OCI-M1 (cell line): ENCODE measurements around the gene SCUBE1.

Experiments
- DNase-seq: peaks from one replicate; lab custom pipeline; 2025; lab: John Stamatoyannopoulos, UW

SCUBE1 gene

DNA sequence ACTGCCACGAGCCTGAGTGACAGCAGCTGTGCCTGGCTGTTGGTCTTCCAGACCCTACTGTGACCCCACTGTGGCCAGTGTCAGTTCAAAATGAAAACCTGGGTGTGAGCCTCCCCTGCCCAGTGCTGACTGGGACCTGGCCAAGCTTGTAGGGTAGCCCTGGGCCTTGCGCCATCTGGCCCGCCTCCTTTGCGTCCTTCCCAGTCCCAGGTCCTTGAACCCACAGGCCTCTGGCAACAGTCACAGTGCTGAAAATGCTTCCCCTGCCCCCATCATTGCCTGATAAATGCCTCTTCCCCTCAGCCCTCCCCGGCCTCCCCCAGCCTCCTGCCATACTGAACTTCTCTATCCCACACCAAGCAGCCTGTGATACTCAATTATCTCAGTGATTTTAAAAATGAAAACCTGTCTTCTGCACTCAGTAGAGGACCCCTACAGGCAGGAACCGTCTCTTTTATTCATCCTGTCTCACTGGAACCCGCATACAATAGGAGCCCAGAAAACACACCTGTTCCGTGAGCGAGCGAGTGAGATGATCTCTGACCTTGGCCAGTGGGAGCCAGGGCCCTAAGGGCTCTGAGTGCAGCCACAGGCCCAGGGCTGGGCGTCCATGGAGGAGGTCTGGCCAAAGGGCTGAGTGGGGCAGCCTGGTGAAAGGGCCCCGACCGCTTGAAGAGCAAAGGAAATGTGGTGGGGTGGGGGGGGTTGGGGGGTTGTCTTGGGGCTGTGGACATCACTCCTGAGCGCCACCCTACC is 106.6 kb downstream of the SCUBE1 start:
- no peak for DNase-seq

DNA sequence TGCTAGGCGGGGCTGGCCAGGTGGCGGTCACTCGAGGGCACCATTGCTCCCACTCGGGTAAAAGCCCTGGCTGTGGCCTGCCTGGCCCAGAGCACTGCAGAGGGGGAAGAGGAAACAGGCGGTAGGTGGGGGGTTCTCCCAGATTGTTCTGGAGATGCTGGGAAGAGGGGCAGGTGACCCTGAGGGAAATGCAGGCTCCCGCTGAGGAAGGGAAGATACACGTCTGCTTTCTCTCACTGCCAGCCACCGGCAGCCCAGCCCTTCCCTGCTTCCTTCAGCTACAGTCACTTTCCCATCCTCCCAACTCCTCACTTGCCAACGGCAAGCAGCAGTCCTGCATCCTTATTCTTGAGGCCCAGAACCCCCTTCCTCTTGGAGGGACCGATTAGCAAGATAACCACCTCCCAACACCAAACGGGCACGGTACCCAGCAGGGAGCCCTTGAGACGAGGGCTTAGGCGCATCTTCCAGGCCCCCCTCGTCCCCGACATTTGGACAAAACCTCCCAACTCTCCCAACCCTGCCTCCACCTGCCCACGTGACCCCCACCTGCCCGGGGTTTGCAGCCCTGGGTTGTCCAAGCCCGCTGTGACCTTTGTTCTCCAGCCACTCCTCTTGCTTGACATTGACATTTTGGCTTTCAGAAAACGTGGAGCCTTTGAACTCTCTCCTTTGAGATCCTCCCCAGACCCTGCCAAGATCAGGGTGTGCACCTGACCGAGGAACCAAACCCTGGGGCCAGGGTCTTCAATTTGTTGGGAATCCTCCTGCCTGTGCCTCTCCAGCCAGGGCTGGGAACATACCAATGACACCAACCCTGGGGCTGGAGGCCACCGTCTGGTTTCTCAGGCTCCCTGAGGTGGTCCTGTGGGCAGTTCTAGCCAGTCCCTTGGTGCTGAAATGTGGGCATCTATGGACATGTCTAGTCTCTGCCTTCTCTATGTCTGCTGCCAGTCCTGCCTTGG is 107.4 kb downstream of the SCUBE1 start:
- no peak for DNase-seq

DNA sequence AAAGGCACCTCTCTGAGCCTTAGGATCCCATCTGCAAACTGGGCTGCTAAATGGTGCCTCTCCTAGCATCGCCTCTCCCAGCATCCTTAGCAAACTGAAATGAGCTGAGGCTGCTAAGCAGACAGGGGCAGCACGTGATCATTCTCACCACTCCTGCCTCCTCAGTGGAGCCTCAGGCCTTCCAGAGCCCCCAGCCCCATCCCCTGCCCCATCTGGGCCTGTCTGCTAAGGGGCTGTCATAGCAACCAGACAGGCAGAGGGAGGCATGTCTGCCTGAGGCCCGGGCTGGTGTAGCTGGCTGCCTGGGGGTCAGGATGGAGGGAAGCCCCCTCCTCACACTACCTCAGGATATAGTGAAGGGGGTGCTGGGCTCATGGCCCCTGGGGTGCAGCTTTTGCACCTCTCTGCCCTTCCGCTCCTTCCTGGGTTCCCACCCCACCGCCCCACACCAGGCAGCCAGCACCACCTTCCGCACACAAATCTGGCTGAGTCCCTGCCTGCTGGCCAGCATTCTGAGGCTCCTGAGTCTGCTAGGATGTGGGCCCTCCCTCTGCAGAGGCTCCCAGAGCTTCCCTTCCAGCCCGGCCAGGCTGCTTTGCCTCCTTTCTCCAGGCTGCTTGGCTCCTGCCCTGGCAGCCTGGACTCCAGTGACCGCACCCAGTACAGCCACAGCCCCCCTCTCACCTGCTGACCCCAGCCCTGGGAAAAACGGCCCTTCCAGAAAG is 108.7 kb downstream of the SCUBE1 start:
- DNase-seq = no peak

DNA sequence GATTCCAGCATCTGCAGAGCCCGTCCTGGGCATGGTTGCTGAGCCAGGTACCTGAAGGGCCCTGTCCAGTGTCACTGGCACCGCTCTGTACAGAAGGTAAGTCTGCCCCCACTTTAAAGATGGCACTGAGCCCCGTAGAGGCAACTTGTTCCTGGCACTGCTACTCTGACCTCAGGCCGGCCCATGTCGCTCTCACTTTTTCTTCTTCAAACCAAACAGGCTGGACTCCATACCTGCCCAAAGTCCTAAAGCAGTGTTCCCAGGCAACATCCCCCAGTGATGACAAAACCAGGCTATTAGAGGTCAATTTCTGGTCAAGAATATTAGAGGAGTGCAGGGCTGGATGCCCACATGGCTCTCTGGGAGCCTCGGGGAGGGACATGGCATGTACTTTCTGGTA is 109.6 kb downstream of the SCUBE1 start:
- DNase-seq = no peak

DNA sequence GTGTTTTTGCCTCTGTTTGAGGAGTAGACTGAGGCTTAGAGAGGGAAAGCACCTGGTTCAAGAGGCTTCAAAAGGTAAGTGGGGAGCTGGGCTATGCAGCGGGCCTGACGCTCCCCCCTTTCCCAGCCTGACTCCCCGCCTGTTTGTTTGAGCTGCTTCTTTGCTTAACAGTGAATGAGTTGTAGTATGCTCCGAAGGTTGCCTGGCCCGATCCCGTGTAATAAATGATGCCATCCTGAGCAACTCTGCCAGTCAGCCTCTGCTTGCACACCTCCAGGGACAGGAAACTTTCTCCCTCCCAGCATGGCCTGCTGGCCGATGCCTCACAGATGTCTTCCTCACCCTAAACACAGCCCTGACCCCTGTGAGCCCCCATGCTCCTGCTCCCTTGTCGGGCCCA is 110.7 kb downstream of the SCUBE1 start:
- DNase-seq = no peak

DNA sequence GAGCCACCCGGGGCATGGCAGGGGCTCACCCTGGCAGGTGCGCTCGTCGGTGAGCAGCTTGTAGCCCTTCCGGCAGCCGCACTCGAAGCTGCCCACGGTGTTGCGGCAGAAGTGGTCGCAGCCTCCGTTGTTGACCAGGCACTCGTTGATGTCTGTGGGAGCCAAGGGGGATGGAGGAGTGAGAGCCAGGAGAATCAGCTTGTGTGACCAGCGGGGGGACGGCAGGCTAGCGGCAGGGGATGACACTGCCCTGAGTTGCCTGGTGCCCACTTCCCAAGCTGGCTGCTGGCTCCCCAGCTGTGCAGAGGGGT is 111.5 kb downstream of the SCUBE1 start:
- DNase-seq = no peak

DNA sequence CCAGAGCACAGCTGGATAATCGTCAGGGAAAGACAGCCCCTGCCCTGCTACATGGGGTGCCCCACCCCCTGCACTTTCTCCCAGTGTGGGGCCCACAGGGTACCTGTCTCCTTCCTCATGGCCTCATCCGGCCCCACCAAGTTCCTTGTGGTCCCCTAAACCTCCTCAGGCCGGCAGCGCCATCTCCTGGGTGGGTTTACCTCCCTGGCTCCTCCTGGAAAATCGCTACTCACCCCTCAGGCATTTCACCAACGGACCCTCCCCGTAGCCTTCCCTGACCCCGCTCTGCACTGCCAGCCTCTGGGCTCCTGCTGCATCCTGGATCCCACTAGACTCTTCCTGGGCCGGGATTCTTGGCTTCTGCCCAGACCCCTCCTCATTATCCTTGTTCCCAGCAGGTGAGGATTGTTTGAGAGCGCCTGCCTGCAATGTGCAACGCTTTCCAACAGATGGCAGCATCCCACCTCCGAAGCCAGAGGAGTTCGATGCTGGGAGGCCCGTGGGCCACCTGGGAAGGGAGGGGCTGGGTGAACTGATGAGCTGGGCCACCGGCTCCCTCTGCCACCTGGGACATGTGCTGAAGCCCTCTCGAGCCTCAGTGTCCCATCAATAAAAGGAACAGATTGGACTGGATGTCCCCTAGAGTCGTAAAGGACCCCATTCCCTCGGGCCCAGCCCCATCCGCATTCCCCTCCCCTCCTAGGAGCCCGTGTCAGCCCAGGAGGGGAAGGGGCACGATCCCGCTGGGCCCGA is 112.0 kb downstream of the SCUBE1 start:
- peak; percentile 71 for DNase-seq

DNA sequence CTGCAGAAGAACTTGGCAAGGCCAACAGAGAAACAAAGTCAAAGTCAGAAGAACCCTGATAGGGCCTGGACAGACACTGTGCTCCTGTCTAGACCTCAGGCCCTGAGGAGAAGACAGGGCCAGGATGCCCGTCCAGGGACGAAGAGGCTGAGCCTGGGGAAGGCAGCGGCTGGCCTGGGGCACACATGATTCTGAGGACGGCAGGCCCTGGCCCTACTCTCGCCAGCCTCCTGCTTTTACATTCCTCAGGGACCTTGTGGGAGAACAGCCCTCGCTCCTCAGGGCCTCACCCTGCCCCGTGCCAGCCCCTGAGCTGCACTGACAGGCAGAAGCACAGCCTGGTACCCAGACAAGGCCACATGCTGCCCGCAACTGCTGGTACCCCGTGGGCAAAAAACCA is 112.6 kb downstream of the SCUBE1 start:
- no peak for DNase-seq

DNA sequence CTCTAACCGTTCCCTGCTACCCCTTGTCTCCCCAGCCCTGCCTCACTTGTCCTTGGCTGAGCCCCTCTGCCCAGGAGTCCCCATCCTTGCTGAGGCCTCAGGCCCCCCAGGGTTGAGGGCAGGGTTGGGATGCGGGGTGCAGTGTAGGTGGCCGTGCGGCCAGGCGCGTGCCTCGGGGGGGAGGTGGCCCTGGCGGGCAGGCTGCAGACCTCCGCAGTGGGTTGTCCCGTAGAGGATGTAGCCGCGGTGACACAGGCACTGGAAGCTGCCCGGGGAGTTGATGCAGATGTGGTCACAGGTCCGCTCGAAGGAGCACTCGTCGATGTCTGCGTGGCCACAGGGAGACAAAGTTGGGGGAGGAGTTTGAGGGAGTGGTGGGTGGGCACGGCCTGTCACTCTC is 114.3 kb downstream of the SCUBE1 start:
- DNase-seq = no peak

DNA sequence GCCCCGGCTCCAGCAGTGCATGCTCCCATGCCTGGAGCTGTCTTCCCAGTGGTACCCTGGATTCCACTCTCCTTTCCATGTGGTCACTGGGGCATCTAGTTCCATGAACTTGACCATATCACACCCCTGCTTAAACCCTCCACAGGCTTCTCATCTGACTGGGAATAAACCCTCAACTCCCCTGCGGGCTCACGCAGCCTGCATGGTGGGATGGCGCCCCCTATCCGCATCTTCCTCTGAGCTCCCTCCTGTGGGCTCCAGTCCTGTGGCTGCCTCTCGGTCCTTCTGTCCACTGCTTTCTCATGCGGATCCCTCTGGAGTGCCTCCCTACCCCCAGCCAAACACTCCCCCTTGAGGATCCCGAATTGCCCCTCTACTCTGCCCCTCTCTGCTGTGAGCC is 114.8 kb downstream of the SCUBE1 start:
- DNase-seq = peak; percentile 74

DNA sequence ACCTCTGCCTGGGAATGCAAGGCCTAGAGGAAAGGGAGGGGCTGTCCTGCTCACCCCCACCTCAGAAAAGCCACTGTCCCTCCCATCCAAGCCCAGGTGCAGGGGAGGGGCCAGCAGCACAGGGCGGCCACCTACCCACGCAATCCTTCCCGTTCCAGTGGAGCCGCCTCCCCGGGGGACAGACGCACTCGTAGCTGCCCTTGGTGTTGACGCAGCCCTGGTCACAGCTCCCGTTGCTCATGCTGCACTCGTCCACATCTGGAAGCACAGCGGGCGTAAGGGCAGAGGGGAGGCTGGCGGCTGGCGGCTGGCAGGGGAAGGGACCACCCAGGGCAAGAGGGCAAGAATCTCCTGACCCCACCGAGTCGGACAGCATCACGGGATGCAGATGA is 115.9 kb downstream of the SCUBE1 start:
- DNase-seq = no peak

DNA sequence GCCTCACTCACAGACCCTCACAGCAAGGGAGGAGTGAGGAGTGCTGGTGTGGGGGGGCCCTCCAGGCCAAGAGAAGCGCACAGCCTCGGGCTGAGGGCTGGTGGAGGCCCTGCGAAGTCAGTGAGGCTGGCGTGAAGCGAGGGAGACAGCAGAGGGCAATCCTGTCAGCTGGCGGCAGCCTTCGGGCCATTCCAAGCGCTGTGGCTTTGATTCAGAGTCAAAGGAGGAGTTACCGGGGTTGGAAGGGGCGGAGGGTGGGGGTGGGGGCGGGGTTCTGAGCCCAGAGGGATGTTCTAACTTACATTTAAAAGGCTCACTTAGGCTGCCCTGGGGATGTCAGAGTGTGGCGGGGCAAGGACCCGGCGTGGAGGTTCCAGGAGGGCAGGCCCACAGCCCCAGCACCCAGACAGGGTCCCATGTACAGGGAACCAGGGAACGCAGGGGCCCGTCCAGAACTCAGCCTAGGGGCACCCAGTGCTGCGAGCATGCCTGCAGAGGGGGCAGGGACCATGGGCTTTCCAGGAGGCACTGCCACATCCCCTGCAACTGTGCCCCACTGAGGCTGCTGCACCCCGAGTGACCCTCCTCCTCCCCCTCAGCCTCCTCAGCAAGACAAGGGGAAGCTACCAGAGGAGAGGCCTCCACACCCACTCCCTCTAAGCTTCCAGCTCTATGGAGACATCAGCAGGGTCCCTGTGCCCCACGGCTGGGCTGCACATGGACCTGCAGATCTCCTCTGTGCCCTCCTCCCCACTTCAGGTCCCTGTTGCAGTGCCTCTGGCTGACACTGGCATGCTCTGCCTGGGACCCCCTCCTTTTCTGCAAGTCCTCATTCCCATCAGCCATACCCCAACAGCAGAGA is 116.6 kb downstream of the SCUBE1 start:
- no peak for DNase-seq

DNA sequence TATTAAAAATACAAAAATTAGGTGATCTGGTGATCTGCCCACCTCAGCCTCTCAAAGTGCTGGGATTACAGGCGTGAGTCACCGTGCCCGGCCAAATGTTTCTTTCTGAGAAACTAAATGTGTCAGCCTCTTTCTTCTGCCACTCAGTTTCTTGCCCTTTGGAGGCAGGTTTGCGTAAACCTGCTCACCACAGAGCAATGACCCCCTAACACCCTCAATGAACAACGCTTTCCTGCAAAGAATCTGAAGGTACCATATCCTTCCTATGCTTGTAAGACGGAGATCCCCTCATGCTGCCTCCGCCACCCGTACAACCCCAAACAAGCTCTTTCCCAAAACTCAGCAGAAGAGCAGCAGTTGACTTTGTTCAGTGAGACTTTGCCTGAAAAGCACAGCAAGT is 117.6 kb downstream of the SCUBE1 start:
- DNase-seq = no peak

DNA sequence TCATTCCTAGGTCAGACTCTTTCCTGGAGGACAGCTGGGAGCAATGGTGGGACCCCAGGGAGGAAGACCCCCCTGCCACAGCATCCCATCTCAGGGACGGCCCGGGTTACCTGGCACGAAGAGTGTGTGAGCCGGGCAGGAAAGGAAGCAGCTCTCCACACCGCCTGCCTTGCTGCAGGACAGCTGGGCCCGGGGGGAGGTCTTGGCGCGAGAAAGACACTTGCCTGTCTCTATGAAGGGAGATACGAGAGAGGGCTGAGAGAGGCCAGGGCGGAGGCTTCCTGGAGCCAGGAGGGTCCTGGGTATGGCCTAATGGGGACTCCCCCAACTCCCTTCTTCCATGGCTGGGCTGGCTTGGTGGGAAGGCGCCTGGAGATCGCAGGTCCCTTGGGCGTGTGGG is 120.2 kb downstream of the SCUBE1 start:
- DNase-seq = no peak

DNA sequence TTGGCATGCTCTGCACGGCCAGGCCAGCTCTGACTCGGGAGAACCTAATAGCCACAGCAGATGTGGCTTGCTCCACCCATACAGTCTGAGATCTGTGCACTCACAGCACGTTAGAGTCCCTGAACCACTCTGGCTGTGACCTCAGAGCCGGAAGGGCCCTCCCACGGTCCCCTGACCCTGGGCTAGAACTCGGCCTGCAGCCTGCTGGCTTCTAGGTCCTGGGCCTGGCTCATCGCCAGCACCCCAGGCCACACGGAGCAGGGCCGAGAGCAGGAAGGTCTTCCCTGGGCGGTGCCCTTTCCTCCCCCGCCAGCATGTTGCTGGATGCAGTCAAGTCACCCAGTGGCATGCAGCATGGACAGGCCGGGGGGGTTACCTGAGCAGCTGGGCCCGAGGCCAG is 120.9 kb downstream of the SCUBE1 start:
- peak; percentile 16 for DNase-seq

DNA sequence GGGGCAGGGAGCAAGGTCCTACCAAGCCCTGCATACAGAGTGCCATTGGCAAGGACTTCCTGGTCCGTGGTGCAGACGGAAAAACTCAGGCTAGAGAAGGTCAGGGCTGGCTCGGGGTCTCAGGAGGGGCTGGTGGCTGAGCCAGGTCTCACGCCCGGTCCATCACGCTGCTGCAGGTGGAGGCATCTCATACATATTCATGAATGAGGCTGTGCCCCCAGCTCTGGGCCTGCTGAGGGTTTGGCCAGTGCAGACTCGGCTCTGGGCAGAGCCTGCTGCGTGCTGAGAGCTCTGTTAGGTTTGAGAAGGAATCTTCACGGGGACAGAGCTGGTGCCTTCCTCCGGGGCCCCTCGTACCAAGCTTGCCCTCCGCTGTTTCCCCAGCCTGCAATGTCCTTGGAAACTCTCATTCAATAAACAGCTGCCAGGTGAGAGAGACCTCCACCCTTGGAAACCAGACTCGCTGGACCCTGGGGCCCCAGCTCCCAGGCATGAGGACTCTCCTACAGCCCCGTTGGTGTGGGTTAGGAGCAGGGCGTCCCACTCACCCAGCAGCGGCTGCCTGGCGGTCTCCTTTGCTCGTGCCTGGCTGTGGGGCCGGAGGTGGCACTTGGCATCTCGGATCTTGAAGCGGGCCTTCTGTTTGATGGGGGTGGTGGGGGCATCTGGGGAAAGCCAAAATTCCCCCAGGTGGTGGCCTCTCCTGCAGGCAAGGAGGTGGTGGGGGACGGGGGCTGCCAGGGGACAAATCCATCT is 122.4 kb downstream of the SCUBE1 start:
- no peak for DNase-seq

DNA sequence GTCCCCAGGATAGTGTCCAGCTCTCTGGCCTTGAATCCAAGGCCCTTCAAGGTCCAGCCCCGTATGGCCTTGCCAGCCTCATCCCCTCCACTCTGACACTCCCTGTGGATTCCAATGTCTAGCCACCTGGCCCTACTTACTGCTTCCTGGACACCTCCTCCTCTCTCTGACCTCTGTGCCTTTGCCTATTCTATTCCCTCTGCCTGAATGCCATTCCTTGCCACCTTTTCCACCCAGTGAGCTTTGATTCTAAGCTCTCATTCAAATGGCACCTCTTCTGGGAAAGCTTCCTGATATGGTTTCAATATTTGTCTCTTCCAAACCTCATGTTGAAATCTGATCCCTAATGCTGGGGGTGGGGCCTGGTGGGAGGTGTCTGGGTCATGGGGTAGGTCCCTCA is 124.4 kb downstream of the SCUBE1 start:
- DNase-seq = peak; percentile 35

DNA sequence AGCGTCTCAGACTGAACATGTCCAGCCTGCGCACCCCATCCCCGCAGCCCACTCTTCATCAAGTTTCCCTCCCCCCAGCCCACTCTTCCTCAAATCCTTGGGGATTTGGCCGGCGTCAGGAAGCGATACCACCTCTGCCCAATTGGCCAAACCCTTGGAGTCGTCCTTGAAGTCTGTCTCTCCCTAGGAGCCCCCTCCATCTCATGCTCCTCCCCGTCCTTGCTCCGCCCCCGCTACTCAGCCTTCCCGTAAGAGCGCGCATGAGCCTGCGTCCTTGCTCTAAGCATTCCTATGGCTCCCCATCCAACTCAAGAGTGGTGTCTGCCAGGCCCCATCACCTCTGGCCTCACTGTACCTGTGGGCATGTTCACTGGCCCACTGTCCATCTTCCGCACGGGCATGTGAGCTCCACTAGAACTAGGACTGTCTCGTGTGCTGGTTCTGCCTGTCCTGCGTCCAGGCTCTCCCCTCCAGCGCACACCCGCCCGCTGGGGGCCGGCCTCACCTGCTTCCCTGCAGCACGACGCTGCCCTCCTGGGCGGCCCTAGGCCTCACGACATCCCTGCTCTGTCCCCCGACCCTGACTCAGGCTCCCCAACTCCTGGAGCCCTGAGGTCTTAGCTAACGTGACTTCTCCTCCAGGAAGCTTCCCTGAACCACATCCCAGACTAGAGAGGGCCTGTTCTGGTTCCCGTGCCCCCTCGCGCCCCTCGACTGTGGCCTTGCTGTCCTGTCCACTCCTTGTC is 125.7 kb downstream of the SCUBE1 start:
- DNase-seq = no peak

DNA sequence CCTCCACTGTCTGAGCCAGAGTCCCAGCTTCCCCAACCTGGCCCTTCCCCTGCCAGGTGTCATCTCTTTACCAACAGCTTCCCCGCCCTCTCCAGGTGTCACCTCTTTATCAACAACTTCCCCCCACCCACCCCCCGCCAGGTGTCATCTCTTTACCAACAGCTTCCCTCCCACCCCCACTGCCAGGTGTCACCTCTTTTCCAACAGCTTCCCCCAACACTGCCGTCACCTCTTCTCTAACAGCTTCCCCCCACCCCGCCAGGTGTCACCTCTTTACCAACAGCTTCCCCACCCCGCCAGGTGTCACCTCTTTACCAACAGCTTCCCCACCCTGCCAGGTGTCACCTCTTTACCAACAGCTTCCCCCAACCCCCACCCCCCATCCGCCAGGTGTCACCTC is 126.4 kb downstream of the SCUBE1 start:
- no peak for DNase-seq

DNA sequence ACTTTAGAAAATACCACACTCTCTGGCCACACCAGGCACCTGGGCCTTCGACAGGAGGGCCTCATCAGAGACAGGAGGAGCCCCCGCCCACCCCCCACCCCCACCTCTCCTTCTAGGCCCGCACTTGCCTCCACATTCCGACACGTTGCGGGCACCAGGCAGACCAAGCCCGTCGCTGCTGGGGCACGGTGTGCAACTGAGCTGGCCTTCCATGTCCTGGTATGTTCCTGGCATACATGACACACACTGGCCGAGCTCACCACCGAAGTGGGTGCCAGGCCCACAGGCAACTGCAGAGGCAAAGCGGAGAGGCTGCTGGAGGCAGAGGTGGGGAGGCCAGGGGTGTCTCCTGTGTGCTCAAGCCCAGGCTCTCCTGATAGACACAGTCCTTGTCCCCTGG is 129.2 kb downstream of the SCUBE1 start:
- DNase-seq = no peak
